Stimulated activated CD4-positive, alpha-beta T cell treated with anti-CD3 and anti-CD28 coated beads, Interleukin-4, amount 100 ng/mL, for 24 hours (primary cell): ENCODE results near the gene KLF13.
A peak's percentile ranks its signal among the peaks of the same experiment; 100 is the strongest.

Experiments used
- DNase-seq: peaks from one replicate; pipeline ENCODE4 v3.0.0-alpha.2; 2020

Gene KLF13

DNA sequence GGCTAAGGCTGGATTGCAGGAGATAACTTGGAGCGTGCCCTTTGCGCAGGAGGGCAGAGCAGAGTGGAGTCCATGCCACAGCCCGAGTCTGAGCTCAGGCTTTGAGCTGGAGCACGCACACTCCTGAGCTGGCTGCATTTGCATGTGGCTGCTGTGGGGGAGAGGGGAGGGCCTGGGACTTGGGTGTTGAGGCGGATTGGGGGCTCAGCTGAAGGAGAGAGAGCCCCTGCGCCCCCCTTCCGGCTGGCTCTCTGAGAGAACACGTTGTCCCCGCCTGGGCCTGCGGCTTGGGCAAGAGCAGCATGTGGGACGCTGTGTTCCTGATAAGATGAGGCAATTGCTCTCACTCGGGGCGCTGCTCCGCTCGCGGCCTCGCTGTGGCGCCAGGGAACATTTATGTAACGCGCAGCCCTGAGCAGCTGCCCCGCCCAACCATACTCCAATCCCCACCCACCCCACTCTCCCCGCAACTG is 39.1 kb downstream of the KLF13 start:
- DNase-seq, result peak; percentile 83

DNA sequence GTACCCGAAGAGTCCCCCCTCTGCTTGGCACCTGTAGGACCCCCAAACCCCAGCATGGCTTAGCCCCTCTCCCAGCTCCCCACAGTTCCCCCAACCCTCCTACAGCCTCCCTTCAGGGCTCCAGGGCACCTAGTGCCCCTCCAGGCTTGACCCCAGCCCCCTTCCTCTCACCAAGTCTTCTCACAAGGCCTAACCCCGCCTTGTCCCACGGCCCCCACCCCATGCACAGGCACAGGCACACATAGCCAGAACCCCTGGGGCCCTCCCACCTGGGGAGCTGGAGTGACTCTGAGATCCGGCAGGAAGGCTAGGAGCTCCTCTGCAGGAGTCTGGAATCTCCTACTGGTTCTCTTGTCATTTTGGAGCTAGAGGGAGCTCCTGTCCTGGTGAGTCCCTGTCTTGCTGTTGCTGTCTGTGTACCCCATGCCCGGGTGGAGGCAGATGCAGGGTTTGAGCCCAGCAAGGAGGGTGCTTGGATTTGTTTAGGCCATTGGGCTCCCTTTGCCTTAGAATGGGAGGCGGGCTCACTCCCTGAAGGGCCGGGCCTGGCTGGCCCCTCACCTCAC is 39.6 kb downstream of the KLF13 start:
- DNase-seq, result no peak

DNA sequence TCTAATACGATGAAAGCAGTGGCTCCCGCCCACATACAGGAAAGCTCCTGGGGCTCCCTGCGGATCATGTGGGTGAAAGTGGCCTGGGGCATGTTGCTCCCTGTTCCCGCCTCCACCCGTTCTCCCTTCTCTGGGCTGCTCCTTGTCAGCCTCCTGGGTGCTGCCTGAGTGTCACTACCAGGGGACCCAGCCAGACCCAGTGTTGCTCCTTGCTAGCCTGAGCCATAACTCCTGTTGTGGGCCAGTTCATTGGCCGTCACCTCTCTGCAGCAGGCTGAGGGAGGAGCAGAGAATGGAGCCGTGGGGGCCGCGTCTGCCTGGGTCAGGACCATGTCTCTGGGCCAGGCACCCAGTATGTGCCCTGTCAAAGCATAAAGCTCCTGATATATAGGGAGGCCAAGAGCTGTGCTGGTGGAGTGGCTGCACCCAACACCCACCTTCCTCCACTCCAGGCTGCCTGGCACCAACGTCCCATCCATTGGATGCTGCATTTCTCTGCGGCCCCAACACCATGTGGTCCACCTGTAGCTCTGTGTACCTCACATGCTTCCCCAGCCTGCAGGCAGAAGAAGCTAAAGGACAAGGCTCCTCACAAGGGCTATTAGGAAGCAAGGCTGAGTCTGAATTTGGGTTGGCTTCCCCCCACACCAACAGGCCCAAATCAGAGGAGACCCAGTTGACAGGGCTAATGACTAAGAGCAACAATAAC is 40.5 kb downstream of the KLF13 start:
- DNase-seq, result no peak

DNA sequence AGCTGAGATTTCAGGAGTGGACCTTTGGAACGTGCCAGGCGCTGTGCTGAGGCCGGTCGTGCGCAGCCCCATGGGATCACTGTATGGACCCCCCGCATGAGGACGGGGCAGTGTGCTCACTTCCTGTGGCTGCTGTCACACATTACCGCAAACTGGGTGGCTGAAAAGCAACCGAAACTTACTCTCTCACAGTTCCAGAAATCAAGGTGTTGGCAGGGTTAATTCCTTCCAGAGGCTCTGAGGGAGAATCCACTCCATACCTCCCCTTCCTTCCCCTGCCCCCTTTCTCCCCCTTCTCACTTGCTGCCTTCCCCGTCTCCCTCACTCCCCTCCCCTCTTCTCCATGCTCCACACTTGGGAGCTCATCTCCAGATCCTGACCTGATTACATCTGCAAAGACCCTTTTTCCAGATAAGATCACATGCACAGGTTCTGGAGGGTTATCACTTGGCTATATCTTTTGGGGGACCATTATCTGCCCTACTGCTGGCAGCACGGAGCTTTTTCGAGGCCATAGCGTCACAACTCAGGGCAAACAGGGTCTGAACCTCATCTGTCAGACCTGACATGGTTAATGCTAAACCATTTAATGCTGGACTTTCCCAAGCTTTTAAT is 41.2 kb downstream of the KLF13 start:
- DNase-seq, result no peak

DNA sequence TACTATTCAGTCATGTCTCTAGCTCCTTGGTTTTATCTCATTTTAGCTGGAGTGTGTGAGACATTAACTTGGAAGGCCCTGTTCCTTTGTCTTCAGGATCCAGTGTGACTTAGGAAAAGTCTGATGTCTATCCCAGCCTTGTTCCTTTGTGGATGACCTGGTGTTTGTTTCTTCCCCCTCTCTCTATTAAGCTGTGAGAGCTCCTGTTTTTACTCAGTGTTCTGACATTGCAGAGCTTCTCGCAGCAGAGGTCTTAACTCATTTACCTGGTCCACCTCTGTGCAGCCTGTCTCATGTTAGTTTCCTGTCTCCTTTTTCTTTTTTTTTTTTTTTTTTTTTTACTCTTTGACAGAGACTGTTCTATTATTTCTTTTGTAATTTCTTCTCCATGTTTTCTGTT is 43.1 kb downstream of the KLF13 start:
- DNase-seq, result no peak

DNA sequence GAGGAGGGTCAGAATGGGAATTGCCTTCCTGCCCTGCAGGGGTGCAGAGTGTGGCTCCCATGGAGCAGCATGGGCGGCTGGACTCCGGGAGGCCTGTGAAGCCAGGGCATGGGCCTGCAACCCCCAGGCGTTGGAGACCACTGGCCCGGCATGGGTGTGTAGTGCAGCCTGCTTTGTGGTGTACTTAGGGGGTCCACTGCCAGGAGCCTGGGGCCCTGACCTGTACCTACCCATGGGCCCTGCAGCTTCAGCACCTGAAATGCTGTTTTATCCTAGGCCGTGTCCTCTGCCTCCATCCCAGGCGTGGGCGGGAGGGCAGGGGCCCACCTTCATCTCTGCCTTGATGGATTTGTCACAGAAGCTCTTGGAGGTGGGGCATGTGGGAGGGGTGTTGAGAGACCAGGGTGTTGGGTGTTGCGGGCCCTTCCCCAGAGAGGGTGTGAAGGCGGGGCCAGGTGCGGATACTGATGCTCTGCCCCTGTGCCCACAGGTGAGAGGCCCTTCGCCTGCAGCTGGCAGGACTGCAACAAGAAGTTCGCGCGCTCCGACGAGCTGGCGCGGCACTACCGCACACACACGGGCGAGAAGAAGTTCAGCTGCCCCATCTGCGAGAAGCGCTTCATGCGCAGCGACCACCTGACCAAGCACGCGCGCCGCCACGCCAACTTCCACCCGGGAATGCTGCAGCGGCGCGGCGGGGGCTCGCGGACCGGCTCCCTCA is 45.0 kb downstream of the KLF13 start:
- DNase-seq, result no peak

DNA sequence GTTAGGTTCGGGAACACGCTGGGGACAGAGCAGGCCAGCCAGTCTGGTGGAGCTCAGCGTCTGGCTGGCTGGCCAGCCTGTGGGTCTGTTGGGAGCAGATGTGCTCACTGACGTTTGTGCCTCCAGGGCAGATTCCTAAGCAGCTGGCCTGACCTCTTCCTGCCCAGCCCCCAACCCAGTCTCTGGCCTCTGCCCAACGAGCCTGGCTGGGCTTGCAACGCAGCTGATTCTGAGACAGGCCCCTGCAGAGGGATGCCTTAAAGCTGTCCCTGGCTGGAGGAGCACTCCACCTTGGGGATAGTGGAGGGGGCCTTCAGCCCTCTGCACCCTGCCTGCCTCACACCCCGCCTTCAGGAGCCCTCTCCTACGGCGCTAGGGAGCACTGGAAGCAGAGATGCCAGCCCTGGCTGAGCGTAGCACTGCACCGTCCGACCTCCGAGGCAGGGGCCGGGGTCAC is 46.0 kb downstream of the KLF13 start:
- no peak for DNase-seq

DNA sequence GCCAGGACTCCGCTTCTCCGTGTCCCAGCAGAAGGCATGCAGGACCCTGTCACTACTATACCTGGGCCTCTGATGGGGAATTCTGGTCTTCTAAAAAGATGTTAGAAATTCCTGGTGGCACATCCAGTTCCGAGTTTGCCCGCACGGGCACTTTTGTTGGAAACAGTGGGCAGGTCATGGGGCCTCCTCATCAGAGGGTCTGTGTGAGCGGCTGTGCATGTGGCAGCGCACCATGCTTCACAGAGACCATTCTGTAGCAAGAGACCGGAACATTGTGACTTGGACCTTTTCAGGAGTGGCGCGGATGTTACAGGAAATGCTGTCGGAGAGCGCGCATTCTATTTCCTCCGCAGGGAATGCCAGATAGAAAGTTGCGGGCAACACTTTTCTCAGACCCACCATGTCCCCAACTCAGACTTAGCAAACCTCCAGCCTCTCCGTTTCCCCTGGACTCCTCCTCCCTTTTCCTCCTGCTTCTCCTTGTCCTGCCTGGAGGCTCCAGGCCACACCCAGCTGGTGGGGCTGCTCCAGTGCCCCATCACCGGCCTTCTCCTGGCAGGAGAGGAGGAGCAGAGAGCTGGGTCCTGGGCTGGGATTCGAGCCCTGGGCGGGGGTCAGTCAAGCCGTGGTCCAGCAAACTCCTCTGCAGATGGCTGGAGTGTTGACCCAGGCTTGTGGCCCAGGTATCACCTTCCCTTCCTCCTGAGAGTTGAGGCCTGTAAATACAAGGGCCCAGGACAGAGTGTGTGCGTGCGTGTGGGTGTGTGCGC is 46.6 kb downstream of the KLF13 start:
- DNase-seq, result no peak

DNA sequence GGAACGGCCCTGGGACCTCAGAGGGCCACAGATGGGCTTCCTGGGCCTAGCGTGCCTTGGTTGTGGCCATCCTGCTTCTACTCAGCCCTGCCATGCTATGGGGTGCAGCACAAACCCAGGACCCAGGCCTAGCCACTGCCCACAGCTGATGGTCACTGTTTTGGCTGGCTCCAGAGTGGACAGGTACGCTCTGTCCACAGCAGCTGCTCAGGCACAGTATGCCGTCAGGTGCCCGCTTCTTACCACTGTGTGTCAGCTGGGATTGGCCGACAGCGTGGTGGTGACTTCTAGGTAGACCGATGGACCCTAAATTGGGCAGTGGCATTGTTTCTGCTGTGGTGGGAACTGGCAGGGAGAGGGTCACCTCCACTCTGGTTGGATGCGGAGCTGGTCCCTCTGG is 47.3 kb downstream of the KLF13 start:
- DNase-seq, result no peak

DNA sequence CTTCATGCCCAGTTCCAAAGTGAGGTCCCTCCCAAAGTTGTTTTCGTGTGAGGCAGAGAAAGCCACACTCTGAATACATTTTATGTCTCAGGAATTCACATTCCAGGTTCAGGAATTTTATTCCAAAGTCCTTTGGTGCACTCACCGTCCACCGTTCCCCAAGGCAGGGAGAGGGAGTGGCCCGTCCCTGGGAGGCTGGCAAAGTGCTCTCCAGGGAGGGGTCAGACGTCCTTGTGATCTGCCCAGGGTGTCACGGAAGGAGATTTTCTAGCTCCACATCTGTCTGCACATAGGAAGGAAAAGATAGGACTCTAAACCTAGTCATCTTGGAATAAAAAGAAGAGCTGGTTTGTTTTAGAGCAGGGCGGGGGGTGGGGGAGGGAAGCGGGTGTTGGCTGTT is 47.9 kb downstream of the KLF13 start:
- no peak for DNase-seq

DNA sequence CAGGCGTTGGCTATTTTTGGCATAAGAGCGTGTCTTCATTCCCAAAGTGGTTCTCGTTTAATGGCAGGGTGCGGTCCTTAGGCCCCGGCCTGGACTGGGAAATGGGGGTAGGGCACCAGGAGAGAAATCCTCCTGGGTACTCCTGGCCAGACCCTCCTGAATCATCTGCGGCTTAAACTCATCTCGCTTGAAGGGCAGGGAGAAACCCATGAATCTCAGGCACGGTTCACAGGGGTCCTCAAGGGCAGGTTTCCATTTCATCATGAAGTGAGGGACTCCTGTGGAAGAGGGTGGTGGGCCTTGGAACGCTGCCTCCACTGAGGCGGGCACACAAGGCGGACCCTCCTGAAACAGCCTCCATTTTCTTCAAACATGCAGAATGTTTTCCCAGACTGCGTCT is 48.4 kb downstream of the KLF13 start:
- no peak for DNase-seq

DNA sequence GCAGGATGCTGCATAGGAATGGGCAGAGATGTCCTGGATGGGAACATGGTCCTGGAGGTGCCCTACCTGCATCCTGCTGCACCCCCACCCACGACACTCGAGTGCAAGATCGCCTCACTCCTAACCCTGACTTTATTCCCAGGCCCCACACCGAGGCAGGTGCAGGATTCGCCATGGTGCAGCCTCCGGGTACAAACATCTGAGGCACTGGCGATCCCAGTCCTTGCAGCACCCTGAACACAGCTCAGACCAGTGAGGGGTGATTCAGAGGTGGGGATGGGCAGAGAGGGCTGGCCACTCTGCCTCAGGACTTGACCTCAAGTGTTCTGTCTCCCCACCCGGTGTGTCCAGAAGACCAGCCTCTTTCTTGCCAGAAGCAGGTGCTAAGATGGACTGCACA is 49.1 kb downstream of the KLF13 start:
- no peak for DNase-seq

DNA sequence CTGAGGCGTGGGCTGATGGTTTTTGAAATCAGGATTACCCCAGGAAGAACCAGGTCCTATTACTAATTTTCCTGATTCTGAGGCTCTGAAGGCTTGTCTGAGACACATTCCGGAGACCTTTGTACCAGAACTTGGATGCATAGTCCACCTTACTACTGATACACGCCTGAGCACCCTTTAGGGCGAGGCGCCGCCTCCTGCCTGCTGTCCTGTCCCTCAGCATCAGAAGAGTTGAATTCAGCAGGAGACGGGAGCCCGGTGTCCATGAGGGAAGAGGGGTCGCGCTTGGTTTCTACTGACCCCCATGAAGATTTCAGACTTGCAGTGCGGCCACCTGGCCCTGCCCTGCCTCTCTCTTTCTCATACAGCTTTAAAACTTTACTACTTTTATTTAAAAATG is 49.9 kb downstream of the KLF13 start:
- no peak for DNase-seq

DNA sequence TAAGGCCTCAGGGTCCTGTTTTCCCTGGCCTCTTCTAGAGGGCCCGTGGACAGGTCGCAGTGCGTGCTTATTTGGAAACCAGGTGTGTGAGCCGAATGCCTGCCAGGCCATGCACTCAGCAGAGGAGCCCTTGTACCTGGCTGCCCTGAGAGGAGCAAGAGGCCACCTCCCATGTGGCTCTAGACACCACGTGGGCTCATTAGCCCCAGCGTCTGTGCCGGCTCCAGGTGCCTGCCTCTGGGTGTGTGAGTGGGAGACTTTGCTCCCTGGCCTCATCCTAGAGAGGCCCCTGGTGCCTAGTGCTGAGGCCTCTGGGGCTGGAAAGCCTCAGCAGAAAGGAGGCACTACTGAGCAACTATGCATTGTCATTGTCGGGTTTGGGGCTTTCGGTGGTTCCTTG is 50.4 kb downstream of the KLF13 start:
- DNase-seq, result no peak

DNA sequence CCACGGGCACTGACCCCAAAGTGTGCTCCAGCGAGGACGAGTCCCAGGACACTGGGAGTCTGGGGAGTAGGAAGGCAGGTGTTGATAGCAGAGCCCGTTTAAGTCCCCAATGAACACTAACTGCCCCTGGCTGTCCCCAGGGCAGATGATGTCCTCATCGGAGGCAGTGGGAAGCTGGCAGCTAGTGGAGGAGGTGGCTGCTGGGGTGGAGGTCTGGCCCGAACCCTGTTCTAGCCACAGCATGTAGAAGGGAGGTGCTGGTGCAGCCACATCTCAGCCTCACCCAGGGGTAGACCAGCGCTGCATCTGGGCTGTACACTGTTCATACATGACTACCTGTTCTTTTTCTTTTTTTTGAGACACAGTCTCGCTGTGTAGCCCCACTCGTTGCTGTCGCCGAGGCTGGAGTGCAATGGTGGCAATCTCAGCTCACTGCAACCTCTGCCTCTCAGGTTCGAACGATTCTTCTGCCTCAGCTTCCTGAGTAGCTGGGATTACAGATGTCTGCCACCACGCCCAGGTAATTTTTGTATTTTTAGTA is 51.8 kb downstream of the KLF13 start:
- DNase-seq, result no peak

DNA sequence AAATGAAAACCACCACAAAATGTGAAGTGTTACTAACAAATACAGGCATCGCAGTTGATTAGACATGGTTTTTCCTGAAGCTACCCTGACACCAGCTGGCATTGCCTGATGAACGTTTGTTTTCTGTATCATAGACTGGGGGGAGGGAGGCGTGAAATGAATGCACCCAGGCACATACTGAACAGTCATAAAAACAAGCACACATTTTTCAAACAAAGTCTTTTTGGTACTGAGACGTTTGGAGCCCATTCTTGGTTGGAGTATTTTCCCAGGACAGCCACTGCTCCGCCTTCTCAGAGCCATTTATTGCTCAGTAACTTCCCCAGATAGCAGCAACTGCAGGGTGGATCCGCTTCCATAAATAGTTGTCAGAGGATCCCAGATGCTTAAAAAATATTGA is 52.4 kb downstream of the KLF13 start:
- DNase-seq, result no peak

DNA sequence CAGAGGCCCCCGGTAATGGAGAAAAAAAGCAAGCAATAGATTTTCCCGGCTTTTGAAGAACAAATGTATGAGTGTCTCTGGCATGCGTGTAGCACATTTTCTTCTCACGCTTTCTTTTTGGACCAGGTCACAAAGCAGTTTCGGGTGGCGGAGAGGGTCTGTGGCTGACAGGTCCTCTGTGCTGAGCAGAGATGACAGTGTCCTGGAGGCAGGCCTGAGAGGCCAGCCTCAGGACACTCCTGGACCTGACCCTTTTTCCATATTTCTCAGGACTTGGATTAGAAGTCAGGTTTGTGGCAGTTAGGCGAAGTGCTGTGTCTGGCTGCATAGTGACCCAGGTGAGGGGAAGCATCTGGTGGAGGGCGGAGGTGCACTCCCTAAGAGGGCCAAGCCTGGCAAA is 52.9 kb downstream of the KLF13 start:
- no peak for DNase-seq

DNA sequence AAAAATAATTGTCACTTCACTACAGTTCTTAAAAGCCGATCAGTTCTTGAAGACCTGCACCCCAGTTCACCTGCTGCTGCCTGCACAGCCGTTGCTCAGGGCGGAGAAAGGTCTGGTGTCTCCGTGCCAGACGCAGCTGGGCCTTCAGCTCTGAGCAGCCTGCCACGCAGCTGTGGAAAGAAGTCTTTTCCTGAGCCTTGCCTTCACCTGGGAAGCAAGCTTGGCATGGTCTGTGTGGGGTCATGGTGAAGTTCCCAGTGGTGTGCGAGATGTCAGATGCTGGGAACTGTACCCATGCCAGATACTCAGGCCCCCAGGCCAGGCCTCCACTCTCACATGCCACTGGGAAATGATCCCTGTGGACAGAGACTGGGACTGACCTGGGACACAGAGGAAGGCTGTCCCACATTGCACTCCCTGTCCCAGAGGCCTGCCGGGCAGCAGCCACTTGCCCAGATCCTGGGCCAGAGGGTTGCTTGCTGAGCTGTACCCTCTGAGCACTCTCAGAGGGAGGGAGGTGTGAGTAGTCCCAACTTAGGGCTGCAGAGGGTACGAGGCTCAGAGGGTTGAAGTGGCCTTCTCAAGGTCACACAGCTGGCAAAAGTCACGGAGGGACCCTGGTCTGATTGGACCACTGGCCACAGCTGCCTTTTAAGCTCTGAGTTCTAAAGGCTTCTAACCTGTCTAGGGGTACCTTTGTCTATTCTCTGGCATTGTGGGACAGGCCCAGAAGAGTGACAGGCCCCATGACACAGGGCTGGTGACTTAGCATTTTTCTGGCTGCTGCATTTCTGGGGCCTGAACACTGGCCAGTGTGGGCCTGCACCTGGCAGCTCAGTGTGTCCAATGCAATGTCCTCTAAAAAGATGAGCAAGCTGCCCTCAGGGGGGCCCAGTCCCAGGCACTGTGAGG is 55.4 kb downstream of the KLF13 start:
- DNase-seq, result no peak

DNA sequence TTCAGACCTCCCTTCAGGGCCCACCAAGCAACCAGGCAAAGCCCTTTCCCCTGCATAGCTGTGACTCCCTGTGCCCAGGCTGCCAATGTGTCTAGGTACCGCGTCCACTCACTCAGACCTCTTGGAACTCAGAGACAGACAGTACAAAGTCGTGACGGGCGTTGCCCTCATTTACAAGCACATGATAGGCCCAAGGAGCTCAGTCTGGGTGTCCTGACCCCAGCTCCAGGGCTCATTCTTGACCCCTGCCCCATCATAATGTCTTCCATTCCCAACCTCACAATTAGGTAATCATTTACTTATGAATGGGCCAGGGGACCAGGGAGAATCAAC is 56.0 kb downstream of the KLF13 start:
- no peak for DNase-seq

DNA sequence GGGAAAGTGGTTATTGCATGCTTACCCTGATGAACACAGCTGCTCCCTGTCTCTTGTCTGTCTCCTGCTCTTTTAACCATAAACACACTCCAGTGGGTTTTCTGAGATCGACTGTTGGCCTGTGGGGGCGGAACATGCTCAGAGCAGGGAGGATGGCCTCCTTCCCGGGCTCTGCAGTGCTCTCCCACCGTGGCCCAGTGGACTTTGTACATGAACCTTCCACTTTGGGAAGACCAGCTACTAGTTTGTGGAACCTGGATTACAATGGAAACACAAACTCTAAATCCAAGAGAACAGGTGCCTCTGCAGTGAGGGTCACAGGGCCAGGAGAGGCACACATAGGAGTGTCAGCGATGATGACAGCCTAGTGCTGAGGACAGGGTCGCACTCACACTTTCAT is 56.5 kb downstream of the KLF13 start:
- no peak for DNase-seq

DNA sequence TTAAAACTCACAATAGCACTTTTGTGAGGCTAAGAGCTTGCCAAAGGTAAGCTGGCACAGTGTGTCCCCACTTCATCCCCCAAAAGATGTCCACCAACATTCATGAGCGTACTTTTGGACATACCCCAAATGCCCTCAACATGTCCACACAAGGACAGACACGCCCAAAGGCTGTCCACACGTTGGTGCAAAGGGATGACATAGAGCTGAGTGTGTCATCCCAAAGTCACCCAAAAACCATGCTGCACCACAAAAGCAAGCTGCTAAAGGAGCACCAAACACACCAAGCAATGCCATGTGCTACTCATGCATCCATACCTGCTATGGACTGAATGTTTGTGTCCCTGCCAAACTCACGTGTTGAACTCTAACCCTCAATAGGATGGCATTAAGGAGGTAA is 57.9 kb downstream of the KLF13 start:
- DNase-seq, result no peak

DNA sequence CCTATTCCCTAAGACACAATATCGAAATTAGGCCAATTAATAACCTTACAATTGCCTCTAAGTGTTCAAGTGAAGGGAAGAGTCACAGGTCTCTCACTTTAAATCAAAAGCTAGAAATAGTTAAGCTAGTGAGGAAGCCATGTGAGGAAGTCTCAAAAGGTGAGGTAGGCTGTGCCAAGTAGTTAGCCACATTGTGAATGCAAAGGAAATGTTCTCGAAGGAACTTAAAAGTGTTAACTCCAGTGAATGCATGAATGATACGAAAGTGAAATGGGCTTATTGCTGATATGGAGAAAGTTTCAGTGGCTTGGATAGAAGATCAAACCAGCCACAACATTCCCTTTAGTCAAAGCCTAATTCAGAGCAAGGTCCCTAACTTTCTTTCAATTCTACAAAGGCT is 59.1 kb downstream of the KLF13 start:
- no peak for DNase-seq
